ENCODE measurements around the gene OGDH. TPM values are rescaled to one million over a fixed set of nuclear protein-coding genes. Genes with fewer than 3 reads are reported as not detected.
"Not testable (repeated sequence)": the region's sequence is repeated elsewhere in the genome, so short reads cannot be mapped to it uniquely, and the experiment has no call there.

The OGDH gene
- polyA plus RNA-seq = 26.6 TPM

DNA sequence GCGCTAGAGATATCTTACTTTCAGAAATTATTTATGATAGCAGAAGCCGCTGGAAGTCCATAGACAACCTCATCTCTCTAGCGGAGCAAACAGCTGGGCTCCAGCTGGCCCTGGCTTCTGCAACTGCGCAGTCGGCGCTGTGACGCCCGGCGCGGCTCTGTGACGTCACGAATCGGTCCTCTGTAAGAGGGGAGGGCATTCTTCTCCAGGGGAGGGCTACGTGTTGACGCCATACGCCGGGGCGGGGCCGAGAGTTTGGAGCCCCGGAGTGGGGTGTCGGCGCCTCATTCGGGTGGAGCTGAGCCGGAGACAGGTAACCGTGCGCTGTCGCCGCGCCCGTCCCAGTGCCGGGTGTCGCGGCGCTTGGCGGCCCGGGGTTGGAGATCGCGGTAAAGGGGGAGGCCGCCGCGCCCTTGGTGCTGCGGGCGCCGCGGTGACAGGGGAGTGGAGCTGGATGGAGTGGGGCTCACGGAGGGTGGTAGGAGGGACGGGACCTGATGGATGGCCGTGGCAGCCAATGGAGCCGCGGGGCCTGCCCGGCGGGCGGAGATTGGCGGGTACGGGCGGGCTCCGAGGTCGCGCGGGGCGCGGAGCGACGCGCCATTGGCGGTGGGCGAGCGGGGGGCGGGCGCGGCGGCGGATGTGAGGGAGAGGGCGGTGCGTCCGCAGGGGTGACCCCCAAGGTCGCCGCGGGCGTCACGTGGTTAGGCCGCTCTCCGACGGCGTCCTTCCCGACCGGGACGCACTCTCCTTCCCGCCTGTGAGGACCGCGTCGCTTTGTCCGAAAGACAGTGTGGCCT, at the start of gene OGDH:
Gene OGDH, plus strand, starts transcription at position 287 of the 800 bp plus-strand sequence. CDS start 17,717 bp downstream, outside the sequence.
- H3K9me3 Mint-ChIP-seq = no peaks in the 10 kb centered on the region
- peak within 1 kb of the TSS; percentile 96 to 100 (median 99) for H3K4me3 Mint-ChIP-seq
- H3K27me3 Mint-ChIP-seq = peaks cover 3% of the 10 kb centered on the region
- H3K4me1 Mint-ChIP-seq = peaks cover 14 to 30% (median 26%) of the 10 kb centered on the region in 3 donors
- peak within 1 kb of the TSS; percentile 98 to 100 (median 99) for H3K27ac Mint-ChIP-seq
- H3K36me3 Mint-ChIP-seq = peaks cover 4% of the 10 kb centered on the region

DNA sequence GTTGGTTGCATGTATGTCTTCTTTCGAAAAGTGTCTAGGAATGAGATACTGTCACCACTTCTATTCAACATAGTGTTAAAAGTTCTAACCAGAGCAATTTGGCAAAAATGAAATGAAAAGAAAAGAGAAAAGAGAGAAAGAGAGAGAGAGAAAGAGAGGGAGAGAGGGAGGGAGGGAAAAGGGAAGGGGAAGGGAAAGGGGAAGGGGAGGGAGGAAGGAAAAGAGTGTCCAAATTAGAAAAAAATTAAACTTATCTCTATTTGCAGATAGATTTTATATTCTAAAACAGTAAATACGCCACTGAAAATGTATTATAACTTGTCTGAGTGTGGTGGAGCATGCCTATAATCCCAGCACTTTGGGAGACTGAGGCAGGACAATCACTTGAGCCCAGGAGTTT, 48.9 kb upstream of the OGDH start:
- peaks cover 2% of the 10 kb centered on the region for H3K36me3 Mint-ChIP-seq
- H3K4me1 Mint-ChIP-seq = peaks cover 0 to 1% (median 0%) of the 10 kb centered on the region in 3 donors
- no peak overlapping the region for H3K4me3 Mint-ChIP-seq
- H3K27me3 Mint-ChIP-seq = peaks cover 3% of the 10 kb centered on the region
- no peak overlapping the region for H3K27ac Mint-ChIP-seq
- no peaks in the 10 kb centered on the region for H3K9me3 Mint-ChIP-seq

DNA sequence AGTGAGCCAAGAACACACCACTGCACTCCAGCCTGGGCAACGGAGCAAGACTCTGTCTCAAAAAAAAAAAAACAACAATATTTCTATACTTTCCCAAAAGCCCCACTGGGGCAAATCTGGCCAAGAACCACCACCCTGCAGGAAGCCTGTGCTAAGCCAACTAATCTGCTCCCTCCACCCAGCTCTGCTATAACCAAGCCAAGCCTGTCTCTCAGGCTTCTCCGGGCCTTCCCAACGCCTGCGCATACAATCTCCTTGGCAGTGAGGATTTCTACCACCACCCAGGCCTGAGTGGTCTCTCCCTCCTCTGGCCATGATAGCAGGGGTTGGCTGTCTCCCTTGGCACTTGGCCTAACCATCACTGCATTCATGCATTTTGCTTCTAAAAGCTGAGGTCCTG, 46.9 kb upstream of the OGDH start:
- Mint-ChIP-seq H3K9me3 (no peaks in the 10 kb centered on the region), H3K27me3 (no peaks in the 10 kb centered on the region), H3K36me3 (peaks cover 2% of the 10 kb centered on the region), H3K4me1 (peaks cover 0 to 1% (median 0%) of the 10 kb centered on the region in 3 donors), H3K27ac (no peak overlapping the region), H3K4me3 (no peak overlapping the region)

DNA sequence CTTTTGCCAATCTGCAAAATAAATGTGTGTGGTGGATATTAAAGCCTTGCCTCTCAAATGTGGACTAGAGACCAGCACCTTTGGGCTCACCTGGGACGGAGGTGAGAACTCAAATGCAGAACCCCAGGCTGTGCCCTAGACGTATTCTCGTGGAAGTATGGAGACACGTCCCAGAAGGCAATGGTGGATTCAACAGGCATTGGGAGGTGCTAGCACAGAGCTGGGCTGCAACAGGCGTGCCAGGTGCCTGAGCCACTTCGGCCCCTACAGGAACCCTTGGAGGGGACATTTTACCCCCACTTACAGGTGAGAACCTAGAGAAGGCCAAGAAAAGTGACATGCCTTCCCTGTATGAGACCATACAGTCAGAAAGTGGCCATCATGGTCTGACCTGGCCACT, 44.9 kb upstream of the OGDH start:
- H3K27ac Mint-ChIP-seq = no peak overlapping the region

DNA sequence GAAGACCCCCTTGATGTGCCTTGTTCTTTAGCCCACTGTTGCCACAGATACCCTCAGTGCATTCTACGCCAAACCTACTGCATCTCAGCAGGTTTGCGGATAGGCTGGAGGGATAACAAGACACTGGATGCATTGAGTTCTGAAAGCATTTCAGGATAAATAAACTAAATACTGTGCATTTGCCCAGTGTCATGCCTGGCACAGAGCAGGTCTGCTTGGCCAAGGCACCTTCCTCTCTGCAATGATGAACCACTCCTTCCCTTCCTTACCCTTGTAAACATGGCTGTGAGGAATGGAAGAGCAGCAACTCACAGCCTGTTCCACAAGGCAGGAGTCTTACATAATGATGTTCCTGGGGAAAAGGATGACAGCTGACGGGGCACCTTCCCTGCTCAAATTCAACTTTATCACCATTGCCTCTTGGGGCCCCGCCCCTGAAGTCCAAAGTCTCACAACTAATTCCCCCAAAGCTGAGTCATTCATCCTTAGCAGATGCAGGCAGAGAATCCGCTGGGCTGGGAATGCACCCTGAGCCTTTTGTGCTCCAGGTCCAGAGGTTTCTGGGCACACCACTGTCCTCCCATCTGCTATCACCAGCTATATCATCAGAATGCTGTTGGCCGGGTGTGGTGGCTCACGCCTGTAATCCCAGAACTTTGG, 44.3 kb upstream of the OGDH start:
- Mint-ChIP-seq H3K27ac (no peak overlapping the region), H3K4me1 (peaks cover 0 to 6% (median 2%) of the 10 kb centered on the region in 3 donors), H3K27me3 (no peaks in the 10 kb centered on the region), H3K36me3 (no peaks in the 10 kb centered on the region), H3K9me3 (no peaks in the 10 kb centered on the region), H3K4me3 (no peak overlapping the region)

More for the DNA sequence above, 44.9 kb upstream of the OGDH start:
- H3K4me1 Mint-ChIP-seq = peaks cover 0 to 6% (median 0%) of the 10 kb centered on the region in 3 donors
- H3K27me3 Mint-ChIP-seq = no peaks in the 10 kb centered on the region
- H3K36me3 Mint-ChIP-seq = peaks cover 2% of the 10 kb centered on the region
- H3K9me3 Mint-ChIP-seq = no peaks in the 10 kb centered on the region
- H3K4me3 Mint-ChIP-seq = no peak overlapping the region

DNA sequence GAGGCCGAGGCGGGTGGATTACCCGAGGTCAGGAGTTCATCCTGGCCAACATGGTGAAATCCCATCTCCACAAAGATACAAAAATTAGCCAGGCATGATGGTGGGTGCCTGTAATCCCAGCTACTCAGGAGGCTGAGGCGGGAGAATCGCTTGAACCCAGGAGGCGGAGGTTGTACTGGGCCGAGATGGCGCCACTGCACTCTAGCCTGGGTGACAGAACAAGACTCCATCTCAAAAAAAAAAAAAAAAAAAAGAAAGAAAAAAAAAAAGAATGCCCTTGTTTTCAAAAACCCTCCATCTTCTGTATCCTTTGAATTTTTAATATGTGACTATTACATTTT, 43.8 kb upstream of the OGDH start:
- H3K27ac Mint-ChIP-seq, H3K4me3 Mint-ChIP-seq, H3K9me3 Mint-ChIP-seq, H3K27me3 Mint-ChIP-seq, H3K36me3 Mint-ChIP-seq, H3K4me1 Mint-ChIP-seq: not testable (repeated sequence)

DNA sequence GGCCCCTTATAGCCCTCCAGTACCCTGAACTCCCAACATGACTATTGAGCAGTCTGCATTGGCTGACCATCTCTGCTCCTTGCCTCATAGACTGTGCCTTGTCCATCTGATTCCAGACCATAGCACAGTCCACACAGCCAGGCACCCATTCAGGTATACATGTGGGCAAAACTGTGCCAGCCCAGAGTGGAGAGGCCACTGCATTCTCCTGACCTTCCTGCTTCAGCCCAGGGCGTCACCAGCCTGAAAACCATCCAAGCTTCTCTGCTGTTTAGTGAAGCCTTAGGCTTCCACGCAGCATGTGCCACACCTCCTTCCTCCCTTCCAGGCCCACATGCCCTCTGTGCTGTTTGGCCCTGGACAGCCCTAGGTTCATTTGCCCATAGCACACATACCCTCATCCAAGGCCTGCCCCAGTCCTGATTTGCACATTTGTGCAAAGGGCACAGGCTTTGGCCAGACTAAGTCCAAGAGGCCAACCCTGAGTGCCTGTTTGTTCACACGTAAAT, 43.2 kb upstream of the OGDH start:
- H3K27ac Mint-ChIP-seq = no peak overlapping the region
- no peaks in the 10 kb centered on the region for H3K27me3 Mint-ChIP-seq
- peaks cover 0 to 6% (median 2%) of the 10 kb centered on the region in 3 donors for H3K4me1 Mint-ChIP-seq
- H3K9me3 Mint-ChIP-seq = no peaks in the 10 kb centered on the region
- H3K4me3 Mint-ChIP-seq = no peak overlapping the region
- H3K36me3 Mint-ChIP-seq = no peaks in the 10 kb centered on the region

DNA sequence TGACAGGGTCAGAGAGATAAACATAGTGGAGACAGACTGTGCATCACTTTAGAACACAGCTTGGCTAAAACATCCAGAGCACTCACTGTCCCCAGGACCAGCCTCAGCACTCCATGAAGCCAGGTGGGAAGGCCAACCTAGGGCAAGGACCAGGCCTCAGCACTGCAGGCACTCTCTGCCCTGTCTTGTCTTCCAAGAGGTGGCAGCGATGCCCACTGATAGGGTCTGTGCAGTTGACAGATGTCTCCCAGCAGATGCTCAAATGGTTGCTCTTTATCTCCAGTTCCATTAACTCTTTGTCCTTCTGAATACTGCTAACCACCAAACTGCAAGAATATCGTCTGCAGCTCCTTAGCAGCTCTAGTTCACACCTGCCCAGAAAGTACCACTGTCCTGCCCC, 41.8 kb upstream of the OGDH start:
- peaks cover 0 to 6% (median 2%) of the 10 kb centered on the region in 3 donors for H3K4me1 Mint-ChIP-seq
- H3K27ac Mint-ChIP-seq = peak overlapping the region in 2 of 3 donors; percentile 9 to 16

DNA sequence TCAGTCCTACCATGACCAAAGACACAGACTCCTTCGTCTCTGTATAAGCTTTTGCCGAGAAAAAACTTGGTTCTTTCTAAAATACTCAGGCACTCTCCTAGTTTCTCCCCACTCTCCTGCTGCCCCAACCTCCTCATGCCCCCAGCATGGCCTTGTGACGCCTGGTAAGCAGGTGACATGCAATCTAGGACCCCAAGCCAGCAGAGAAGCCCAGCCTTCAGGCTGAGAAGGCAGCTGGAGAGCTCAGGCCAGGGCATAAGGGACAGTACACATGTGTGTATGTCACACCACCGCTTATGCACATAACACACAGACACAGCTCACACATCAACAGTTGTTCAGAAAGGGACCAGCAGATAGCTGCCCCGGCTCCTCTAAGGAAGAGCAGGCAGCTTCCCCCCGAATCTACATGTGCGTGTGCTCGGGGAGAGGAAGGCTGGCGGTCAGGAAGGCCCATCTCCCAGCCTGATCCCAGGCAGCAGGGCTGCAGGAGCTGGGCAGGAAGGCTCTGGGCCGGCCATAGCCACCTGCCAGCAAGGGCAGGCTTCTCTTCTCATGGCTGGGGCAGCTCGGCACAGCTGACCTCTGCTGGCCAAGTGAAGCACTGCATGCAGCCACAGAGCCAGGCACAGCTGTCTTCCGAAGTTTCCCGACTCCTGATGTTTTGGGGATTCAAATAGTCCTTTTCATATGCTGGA, 41.2 kb upstream of the OGDH start:
- Mint-ChIP-seq H3K4me3 (peak overlapping the region in 1 of 4 donors; percentile 61), H3K4me1 (peaks cover 0 to 6% (median 2%) of the 10 kb centered on the region in 3 donors), H3K9me3 (no peaks in the 10 kb centered on the region), H3K27me3 (no peaks in the 10 kb centered on the region), H3K27ac (peak overlapping the region in 2 of 3 donors; percentile 22 to 59), H3K36me3 (no peaks in the 10 kb centered on the region)

More for the DNA sequence above, 41.8 kb upstream of the OGDH start:
- no peak overlapping the region for H3K4me3 Mint-ChIP-seq
- H3K36me3 Mint-ChIP-seq = no peaks in the 10 kb centered on the region
- no peaks in the 10 kb centered on the region for H3K9me3 Mint-ChIP-seq
- no peaks in the 10 kb centered on the region for H3K27me3 Mint-ChIP-seq

DNA sequence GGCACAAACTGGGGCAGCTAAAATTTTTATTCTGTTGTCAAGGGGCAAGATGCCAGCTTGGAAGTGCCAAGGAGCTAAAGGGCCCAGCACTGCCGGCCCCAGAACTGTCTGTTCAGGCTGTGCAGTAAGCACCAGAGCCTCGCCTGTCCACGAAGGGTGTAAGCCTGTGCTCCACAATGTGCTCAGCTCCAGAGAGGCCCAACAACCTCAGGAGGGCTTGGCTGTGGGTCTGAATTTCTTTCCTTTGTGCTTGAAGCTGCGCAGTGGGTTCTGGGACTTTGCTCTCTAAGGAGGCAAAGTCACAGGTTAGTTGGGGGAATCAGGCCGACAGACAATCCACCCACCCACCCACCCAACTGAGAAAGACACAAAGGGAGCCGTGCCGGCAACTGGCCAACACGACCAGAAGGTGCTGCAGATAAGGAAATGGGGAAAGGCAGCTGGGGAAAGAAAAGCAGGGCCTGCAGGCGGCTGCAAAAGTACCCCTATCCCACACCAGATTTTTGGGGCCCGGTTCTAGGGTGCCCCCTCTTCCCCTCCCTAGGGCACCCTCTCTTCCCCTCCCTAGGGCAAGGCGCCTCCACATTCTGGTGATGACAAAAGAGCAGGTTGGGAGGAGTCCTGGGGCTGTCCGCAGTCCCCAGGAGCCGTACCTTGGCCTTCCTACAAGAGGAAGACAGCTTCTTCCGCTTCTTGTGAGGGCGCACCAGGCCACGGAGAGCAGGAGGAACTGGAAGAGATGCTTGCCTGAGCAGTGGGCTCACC, 40.5 kb upstream of the OGDH start:
- peak overlapping the region in 1 of 3 donors; percentile 22 for H3K27ac Mint-ChIP-seq
- H3K27me3 Mint-ChIP-seq = no peaks in the 10 kb centered on the region
- peak overlapping the region in 1 of 4 donors; percentile 61 for H3K4me3 Mint-ChIP-seq
- no peaks in the 10 kb centered on the region for H3K9me3 Mint-ChIP-seq
- no peaks in the 10 kb centered on the region for H3K36me3 Mint-ChIP-seq
- peaks cover 0 to 6% (median 2%) of the 10 kb centered on the region in 3 donors for H3K4me1 Mint-ChIP-seq

DNA sequence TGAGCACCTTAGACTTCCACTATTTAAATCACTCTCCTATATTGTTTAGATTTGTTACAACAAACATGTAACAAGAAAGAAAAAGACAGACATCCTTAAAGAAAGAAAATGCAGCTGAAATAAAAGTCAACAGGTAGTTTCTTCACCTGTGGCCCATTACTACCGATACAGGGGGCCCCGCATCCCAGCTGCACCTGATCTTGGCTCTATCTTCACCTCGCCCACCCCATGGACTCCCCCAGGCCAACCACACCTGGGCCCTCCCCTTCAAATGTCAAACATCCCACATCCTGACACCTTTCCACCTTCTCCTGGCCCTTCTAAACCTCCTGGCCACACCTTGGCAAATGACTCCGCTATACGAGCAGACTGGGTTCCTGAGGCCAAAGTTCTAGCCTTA, 39.7 kb upstream of the OGDH start:
- no peaks in the 10 kb centered on the region for H3K27me3 Mint-ChIP-seq
- no peak overlapping the region for H3K4me3 Mint-ChIP-seq
- peaks cover 1% of the 10 kb centered on the region for H3K36me3 Mint-ChIP-seq

DNA sequence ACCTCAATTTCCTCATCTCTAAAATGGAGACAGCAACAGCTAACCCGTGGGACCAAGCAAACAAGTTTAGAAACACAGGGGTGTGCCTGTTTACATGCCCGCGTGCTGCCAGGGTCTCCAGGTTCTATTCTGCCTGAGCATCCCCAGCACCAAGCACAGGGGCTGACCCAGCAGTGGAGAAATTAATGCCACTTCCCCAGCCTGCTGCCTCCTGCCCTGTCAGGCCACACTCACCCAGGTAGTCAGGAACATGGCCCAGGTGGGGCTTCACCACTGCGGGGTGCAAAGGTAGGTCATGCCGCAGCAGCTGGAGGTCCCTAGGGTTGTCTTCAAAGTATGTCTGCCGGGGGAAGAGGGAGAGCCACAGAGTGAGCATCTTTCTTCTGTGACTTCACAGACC, 38.5 kb upstream of the OGDH start:
- H3K4me3 Mint-ChIP-seq = no peak overlapping the region
- no peaks in the 10 kb centered on the region for H3K27me3 Mint-ChIP-seq
- H3K36me3 Mint-ChIP-seq = peaks cover 1% of the 10 kb centered on the region
- no peaks in the 10 kb centered on the region for H3K9me3 Mint-ChIP-seq
- peaks cover 6 to 8% (median 6%) of the 10 kb centered on the region in 3 donors for H3K4me1 Mint-ChIP-seq
- no peak overlapping the region for H3K27ac Mint-ChIP-seq

More for the DNA sequence above, 39.7 kb upstream of the OGDH start:
- Mint-ChIP-seq H3K27ac (peak overlapping the region in 2 of 3 donors; percentile 18 to 88), H3K4me1 (peaks cover 0 to 6% (median 5%) of the 10 kb centered on the region in 3 donors), H3K9me3 (no peaks in the 10 kb centered on the region)

DNA sequence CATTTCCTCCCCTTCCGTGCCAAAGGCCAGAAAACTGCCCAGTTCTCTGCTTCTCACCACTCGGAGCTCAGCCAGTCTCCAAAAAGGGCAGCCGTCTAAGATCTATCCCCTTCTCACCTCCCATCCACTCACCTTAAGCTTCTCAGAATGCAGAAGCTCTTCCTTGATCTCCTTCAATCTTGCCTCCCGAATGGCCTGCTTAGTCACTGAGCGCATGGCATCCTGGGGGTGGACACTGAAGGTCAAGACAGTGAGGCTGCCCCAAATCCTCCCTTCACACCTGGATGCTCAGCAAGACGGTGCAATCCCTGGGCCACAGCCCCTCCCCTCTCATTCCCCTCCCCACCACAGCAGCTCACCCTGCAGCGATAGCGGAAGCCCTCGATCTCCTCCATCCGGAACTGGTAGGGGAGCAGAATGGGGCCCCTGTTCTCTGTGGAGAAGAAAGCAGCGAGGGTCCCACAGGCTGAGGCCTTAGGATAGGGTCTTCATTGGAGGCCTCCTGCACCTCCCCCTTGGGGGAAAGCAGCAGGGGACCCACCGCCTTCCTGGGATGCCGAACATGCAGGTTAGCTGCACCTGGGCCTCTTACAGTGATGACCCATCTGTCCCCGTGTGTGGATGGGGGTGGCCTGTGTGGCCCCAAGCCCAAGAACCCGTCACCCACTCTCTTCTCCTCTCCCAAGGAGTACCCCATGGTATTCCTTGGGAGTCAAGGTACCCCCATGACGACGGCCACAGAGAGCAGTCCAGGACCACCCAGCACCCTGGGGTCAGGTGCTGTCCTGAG, 37.5 kb upstream of the OGDH start:
- Mint-ChIP-seq H3K9me3 (no peaks in the 10 kb centered on the region), H3K4me1 (peaks cover 9 to 12% (median 12%) of the 10 kb centered on the region in 3 donors), H3K4me3 (peak overlapping the region in 1 of 4 donors; percentile 54), H3K27me3 (no peaks in the 10 kb centered on the region), H3K36me3 (peaks cover 1% of the 10 kb centered on the region), H3K27ac (no peak overlapping the region)

DNA sequence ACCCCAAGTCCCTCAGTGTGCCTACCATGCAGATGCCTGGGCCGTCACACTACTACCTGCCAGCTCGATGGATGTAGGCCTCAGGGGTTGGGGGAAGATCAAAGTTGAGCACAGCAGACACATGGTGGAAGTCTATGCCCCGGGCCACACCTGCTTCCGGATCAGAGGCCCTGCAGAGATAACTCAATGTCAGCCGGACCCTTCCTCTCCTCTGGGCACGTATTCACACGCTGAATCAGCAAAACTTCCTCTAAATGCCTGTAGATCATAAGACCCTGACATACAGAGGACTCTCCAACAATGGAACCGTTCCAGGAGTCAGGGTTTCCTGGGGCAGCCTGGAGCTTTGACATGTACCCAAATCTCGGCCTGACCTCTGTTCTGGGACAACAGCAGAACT, 36.5 kb upstream of the OGDH start:
- no peaks in the 10 kb centered on the region for H3K27me3 Mint-ChIP-seq
- no peaks in the 10 kb centered on the region for H3K9me3 Mint-ChIP-seq
- H3K27ac Mint-ChIP-seq = no peak overlapping the region
- H3K4me1 Mint-ChIP-seq = peaks cover 15 to 18% (median 16%) of the 10 kb centered on the region in 3 donors
- H3K36me3 Mint-ChIP-seq = peaks cover 1% of the 10 kb centered on the region
- no peak overlapping the region for H3K4me3 Mint-ChIP-seq
